ENCODE measurements around the gene MSH6.
A peak's percentile ranks its signal among the peaks of the same experiment; 100 is the strongest.

The MSH6 gene, protein sequence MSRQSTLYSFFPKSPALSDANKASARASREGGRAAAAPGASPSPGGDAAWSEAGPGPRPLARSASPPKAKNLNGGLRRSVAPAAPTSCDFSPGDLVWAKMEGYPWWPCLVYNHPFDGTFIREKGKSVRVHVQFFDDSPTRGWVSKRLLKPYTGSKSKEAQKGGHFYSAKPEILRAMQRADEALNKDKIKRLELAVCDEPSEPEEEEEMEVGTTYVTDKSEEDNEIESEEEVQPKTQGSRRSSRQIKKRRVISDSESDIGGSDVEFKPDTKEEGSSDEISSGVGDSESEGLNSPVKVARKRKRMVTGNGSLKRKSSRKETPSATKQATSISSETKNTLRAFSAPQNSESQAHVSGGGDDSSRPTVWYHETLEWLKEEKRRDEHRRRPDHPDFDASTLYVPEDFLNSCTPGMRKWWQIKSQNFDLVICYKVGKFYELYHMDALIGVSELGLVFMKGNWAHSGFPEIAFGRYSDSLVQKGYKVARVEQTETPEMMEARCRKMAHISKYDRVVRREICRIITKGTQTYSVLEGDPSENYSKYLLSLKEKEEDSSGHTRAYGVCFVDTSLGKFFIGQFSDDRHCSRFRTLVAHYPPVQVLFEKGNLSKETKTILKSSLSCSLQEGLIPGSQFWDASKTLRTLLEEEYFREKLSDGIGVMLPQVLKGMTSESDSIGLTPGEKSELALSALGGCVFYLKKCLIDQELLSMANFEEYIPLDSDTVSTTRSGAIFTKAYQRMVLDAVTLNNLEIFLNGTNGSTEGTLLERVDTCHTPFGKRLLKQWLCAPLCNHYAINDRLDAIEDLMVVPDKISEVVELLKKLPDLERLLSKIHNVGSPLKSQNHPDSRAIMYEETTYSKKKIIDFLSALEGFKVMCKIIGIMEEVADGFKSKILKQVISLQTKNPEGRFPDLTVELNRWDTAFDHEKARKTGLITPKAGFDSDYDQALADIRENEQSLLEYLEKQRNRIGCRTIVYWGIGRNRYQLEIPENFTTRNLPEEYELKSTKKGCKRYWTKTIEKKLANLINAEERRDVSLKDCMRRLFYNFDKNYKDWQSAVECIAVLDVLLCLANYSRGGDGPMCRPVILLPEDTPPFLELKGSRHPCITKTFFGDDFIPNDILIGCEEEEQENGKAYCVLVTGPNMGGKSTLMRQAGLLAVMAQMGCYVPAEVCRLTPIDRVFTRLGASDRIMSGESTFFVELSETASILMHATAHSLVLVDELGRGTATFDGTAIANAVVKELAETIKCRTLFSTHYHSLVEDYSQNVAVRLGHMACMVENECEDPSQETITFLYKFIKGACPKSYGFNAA (N-terminal part only)

DNA sequence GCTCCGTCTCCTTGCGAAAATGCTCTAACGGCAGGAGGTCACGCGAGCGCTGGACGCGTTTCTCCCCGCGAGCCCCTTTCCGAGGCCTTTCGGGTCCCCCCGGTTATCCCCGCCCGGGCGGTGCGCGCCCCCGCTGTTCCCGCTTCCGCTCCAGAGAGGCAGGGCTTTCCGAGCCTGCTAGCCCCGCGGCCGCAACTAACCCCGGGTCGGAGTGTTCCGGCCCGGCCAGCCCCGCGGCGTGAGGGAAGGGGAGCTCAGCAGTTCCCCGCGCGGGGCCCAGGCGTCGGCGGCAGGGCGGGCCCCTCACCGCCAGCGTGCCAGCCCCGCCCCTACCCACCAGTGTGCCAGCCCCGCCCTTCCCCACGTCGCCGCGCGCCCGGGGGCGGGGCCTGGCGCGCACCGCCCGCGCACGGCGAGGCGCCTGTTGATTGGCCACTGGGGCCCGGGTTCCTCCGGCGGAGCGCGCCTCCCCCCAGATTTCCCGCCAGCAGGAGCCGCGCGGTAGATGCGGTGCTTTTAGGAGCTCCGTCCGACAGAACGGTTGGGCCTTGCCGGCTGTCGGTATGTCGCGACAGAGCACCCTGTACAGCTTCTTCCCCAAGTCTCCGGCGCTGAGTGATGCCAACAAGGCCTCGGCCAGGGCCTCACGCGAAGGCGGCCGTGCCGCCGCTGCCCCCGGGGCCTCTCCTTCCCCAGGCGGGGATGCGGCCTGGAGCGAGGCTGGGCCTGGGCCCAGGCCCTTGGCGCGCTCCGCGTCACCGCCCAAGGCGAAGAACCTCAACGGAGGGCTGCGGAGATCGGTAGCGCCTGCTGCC, at the start of gene MSH6:
Gene MSH6 (plus strand): TSS at position 475 of the 815 bp plus-strand sequence. CDS start 89 bp downstream, at position 564.
- H3K27ac ChIP-seq, result peak within 1 kb of the TSS; percentile 89
- TF ChIP-seq ZFX (IDR thresholded peaks at IDR 0.05), result peak; percentile 91
- TF ChIP-seq, protein P1, sequence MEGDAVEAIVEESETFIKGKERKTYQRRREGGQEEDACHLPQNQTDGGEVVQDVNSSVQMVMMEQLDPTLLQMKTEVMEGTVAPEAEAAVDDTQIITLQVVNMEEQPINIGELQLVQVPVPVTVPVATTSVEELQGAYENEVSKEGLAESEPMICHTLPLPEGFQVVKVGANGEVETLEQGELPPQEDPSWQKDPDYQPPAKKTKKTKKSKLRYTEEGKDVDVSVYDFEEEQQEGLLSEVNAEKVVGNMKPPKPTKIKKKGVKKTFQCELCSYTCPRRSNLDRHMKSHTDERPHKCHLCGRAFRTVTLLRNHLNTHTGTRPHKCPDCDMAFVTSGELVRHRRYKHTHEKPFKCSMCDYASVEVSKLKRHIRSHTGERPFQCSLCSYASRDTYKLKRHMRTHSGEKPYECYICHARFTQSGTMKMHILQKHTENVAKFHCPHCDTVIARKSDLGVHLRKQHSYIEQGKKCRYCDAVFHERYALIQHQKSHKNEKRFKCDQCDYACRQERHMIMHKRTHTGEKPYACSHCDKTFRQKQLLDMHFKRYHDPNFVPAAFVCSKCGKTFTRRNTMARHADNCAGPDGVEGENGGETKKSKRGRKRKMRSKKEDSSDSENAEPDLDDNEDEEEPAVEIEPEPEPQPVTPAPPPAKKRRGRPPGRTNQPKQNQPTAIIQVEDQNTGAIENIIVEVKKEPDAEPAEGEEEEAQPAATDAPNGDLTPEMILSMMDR (conservative IDR thresholded peaks at IDR 0.05), result no peak

DNA sequence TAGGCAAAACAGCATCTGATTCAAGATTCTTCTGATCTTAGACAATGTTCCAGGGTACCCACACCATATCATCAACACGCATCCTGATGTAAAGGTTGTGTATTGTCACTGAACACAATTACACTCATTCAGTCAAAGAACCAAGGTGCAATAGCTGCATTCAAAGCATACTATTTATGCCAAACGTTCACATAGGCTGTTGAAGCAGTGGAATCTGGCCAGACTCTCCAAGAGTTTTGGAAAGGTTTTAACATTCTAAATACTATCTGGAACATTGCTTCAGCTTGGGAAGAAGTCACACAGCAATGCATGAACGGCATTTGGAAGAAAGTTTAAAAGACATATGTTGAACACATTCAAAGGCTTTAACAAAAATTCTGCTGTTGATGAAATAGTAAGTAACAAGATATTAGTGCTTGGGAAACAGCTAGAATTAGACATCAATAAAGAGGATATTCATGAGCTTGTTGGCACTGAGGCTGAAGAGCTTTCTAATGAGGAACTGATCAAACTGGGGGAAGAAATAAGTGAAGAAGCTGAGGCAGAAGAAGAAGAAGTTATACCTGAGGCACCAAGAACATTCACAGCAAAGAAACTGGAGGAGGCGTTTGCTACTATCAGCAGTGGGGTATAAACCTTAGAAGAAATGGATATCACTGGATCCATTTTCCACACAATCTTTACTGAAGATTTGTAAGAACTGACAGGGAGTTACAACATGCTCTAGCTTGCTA, 47.6 kb upstream of the MSH6 start:
- no peak overlapping the region for H3K27ac ChIP-seq
- TF ChIP-seq, protein P1 (conservative IDR thresholded peaks at IDR 0.05), result no peak
- no peak for TF ChIP-seq ZFX (IDR thresholded peaks at IDR 0.05)

DNA sequence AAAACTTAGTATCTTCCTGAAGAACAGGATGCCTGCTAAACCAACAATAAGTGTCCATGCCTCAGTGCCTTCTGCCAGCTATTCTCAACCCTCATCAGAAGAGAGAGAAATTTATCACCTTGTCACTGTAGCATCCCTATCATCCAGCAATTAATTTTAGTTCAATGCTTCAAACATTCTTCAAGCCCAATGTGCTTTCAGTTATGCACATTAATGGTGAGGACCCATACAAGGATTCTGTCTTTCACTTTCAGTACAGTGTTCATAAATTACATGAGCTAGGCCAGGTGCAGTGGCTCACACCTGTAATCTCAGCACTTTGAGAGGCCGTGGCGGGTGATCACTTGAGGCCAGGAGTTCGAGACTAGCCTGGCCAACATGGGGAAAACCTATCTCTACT, 47.0 kb upstream of the MSH6 start:
- H3K27ac ChIP-seq, result no peak overlapping the region
- no peak for TF ChIP-seq ZFX (IDR thresholded peaks at IDR 0.05)

DNA sequence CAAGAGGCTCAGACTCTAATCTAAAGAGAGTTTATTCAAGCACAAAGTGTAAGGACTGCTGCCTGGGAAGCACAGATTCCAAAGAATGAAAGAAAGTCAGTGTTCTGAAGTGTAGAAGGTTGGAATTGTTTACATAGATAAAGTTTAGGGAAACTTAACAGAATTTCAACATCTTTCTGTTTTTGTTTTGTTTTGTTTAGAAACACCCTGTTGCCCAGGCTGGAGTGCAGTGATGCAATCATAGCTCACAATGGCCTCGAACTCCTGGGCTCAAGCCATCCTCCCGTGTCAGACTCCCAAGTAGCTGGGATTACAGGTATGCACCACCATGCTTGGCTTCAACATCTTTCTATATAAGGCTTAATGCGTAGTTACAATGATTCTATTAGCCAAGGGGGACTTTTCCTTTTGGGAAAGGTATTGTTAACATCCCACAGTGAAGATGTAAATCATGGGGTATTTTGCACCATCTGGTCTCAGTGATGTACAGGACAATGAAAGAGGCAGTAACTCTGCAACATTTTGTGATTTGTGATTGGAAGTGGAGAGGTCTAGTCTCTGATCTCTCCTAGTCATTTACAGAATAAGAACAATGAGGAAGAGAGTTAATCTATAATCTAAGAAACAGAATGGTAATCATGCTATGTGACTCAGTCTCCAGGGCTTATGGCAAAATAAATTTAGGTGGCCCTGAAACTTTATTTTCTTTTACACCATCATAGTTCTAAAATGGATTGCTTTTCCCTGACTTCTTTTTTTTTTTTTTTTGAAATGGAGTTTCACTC, 45.6 kb upstream of the MSH6 start:
- H3K27ac ChIP-seq, result no peak overlapping the region
- no peak for TF ChIP-seq ZFX (IDR thresholded peaks at IDR 0.05)
- TF ChIP-seq, protein P1 (conservative IDR thresholded peaks at IDR 0.05), result no peak

DNA sequence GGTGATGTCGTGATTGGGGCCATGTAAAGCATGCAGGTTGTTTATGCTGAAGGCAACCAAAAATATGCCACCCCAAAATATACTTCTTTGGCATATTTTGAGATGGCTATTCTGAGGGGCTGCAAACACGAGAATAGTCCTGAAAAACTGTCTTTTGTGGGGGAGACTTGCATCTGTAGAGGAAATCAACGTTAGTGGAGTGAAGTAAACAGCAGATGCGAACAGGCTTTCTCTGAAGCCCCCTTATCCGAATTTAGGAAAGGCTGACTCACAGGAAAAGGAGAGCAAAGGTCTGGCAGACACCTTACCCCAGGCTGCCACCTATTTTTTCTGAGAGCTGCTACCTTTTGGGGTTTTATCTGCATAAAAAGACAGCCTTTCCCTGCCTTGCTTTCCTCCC, 44.6 kb upstream of the MSH6 start:
- H3K27ac ChIP-seq, result no peak overlapping the region
- TF ChIP-seq, protein P1 (conservative IDR thresholded peaks at IDR 0.05), result no peak
- no peak for TF ChIP-seq ZFX (IDR thresholded peaks at IDR 0.05)

DNA sequence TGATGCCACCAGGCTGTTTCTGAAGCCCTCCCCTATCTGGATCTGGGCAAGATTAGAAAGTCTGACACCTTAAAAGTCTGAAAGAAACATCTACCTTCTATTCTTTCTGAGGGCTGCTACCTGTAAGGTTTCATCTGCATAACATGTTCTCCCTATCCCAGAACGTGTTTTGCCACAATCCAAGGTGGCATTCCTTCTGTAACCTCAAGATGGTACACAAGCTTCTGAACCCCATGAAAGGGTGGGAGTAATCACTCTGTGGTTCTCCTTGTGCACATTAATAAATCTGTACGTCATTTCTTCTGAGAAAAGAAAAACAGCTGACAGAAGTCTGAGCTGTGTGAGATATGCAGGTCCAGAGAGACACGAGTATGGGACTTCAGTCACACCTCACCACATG, 41.8 kb upstream of the MSH6 start:
- TF ChIP-seq ZFX (IDR thresholded peaks at IDR 0.05), result no peak
- TF ChIP-seq, protein P1 (conservative IDR thresholded peaks at IDR 0.05), result no peak
- no peak overlapping the region for H3K27ac ChIP-seq
